NCI-H345 treated with DMSO at 0.1 percent for 48 hours (cell line): Measurements from ENCODE around the gene HIBCH.
A peak's percentile ranks its signal among the peaks of the same experiment; 100 is the strongest.
"Not testable (repeated sequence)": the region's sequence is repeated elsewhere in the genome, so short reads cannot be mapped to it uniquely, and the experiment has no call there.

ENCODE experiments used
- DNase-seq: peaks from one replicate; lab custom pipeline; 2025; ENCODE audit not compliant: unreplicated experiment; lab: John Stamatoyannopoulos, UW

HIBCH gene

DNA sequence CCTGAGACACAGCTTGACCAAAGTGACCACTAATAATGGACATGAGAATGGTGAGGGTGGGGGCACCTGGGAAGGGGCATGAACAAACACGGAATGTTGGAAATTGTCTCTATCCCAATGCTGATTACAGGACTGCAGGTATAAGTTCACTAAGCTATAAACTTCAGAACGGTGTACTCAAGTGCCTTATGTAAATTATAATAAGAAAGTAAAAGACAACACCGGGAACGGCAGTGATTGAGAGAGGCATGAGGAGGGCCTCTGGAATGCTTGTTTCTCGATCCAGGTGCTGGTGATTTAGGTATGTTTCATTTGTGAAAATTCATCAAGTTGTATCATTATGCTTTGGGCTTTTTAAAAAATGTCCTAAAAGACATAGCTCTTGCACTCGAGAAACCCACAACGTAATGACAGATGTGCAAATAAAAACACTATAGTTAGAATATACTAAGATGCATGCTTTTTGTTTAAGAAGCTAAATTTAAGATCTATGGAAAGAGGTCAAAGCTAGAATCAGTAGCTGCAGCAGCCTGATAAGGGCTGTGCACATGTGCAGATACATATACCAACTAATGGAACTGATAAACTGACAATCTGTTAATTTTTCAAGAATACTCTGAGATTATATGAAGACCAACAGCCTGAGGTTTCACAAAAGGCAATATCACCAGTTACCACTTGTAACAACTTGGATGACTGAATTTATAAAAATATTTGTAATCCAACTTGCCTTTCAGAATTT is 7.6 kb downstream of the HIBCH start:
- no peak for DNase-seq

DNA sequence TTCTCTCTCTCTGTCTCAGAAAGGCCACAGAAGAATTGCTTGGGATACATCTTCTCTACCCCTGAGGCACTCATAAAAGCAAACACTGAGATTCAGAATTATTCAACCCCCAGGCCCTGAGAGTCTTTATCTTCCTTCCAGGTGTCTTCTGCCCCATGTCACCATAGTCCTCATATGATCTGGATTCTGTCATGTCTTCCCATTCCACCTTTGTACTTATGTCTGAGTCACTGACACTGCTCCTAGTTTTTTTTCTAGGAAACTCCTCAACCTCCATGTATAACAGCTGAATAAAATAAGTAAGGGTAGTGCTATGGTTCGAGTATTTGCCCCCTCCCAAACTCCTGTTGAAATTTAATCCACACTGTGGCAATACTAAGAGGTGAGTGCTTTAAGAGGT is 11.6 kb downstream of the HIBCH start:
- DNase-seq = no peak

- no peak for DNase-seq
Observed at GRCh38 chr2:190304404-190304803, 15.2 kb downstream of the HIBCH start.

DNA sequence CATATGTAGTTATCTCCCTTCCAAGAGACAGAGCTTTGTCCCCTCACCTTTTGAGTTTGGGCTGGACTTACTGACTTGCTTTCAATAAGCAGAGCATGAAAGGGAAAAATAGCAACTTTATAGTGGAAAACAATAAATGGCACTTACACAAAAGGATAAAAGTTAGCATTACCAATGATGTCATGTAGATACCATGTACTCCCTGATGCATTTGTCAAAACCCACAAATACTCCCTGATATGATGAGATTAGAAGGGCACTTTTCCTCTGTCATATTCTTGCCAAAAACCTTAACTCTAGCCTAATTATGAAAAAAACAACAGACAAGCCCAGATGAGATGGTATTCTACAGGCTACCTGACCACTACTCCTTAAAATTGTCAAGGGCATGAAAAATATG is 16.0 kb downstream of the HIBCH start:
- no peak for DNase-seq

DNA sequence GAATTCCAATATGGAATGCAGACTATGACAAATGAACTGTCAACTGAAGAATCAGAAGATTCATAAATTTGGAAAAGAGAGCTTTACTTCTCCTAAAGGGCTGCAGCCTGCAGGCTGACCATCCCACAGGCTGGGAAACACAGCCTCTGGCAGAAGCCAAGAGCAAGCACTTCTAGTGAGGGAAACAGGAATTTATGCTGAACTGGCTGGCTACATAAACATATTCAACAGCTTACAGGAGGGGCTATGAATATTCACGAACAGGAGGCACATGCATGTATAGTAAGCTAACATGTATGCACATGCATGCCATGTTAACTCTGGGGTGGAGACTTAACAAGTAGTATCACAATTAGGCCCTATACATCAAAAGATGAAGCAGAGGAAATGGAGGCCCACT is 17.6 kb downstream of the HIBCH start:
- DNase-seq = no peak

GRCh38 chr2:190301032-190301431 is 18.6 kb downstream of the HIBCH start:
- DNase-seq = no peak

DNA sequence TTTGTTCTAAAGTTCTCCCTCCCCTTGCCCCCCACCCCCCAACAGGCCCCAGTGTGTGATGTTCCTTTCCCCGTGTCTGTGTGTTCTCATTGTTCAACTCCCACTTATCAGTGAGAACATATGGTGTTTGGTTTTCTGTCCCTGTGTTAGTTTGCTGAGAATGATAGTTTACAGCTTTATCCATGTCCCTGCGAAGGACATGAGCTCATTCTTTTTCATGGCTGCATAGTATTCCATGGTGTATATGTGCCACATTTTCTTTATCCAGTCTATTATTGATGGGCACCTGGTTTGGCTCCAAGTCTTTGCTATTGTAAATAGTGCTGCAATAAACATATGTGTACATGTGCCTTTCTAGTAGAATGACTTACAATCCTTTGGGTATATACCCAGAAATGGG is 21.7 kb downstream of the HIBCH start:
- DNase-seq = not testable (repeated sequence)

GRCh38 chr2:190283783-190284182 is 35.8 kb downstream of the HIBCH start:
- no peak for DNase-seq

- DNase-seq = no peak
Observed at GRCh38 chr2:190280565-190281350, 38.9 kb downstream of the HIBCH start.

DNA sequence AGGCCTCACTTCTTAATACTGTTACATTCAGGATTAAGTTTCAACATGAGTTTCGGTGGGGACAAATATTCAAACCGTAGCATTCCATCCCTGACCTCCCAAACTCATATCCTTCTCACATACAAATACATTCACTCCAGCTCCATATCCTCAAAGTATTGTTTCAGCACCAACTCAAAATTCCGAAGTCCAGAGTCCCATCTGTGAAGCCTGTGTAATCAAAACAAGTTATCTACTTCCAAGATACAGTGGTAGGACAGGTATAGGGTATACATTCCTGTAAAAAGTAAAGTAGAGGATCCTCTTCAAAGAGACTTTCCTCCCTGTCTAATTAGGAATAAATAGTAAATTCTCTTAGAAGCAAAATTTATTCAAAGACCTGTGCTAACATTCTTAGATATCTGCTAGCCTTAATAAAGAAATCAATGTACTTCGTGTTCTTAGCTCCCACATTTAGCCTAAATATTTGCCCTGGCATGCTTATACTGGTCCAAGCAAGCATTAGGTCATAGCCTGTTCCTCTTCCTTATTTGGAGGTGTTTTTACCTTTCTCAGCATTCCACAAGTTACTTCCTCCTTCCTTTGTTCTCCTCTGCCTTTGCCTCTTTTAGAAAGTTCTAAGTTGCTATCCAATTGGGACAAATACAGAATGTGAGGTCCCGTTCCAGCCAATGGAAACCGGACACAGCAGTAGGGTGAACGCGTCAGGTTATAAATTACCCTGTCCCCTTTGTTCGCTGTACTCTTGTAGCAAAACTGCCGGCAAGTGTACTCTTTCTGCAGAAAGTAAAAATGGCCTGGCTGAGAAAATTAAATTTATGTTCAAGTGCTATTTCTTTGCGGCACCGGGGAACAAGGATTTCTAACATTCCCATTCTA is 40.1 kb downstream of the HIBCH start:
- not testable (repeated sequence) for DNase-seq

GRCh38 chr2:190277234-190278112 is 42.2 kb downstream of the HIBCH start:
- peak; percentile 5 for DNase-seq

GRCh38 chr2:190272457-190272842 is 47.2 kb downstream of the HIBCH start:
- DNase-seq = no peak

DNA sequence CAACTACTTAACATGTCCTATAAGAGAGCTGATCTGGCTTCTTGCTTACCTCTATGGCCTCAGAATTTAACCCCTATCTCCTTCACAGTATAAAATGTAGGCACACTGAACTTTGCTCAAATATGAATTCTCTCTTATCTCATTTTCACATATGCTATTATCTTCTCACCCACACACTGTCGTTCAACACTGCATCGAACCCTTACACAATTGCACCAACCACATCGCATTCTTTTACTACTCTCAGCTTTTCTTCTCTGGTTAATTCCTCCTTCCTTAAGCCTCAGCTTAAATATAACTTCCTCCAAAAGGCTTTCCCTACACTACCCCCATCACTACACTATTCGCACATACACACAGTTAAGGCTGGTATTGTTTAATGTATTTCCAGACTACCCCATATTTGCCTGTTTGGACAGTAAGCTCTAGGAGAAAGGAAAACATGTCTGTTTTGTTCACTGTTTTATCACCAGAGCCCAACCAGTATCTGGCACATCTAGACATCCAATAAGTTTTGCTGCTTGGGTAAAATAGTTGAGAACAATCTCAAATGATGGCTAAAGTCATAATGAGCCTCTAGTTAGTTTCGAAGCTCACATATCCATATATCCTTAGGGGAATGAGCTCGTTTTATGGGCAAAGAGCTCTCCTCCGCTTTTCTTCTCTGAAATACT is 47.7 kb downstream of the HIBCH start:
- no peak for DNase-seq

GRCh38 chr2:190270298-190270697 is 49.3 kb downstream of the HIBCH start:
- DNase-seq = peak; percentile 12

DNA sequence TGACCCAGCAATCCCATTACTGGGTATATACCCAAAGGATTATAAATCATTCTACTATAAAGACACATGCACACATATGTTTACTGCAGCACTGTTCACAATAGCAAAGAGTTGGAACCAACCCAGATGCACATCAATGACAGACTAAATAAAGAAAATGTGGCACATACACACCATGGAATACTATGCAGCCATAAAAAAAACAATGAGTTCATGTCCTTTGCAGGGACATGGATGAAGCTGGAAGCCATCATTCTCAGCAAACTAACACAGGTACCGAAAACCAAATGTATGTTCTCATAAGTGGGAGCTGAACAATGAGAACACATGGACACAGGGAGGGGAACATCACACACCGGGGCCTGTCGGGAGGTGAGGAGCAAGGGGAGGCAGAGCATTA is 49.9 kb downstream of the HIBCH start:
- DNase-seq = not testable (repeated sequence)

- DNase-seq = no peak
Observed at GRCh38 chr2:190267302-190267701, 52.3 kb downstream of the HIBCH start.

GRCh38 chr2:190266314-190266713 is 53.3 kb downstream of the HIBCH start:
- no peak for DNase-seq

GRCh38 chr2:190261851-190262250 is 57.8 kb downstream of the HIBCH start:
- no peak for DNase-seq

- no peak for DNase-seq
Observed at GRCh38 chr2:190256087-190256486, 63.5 kb downstream of the HIBCH start.

DNA sequence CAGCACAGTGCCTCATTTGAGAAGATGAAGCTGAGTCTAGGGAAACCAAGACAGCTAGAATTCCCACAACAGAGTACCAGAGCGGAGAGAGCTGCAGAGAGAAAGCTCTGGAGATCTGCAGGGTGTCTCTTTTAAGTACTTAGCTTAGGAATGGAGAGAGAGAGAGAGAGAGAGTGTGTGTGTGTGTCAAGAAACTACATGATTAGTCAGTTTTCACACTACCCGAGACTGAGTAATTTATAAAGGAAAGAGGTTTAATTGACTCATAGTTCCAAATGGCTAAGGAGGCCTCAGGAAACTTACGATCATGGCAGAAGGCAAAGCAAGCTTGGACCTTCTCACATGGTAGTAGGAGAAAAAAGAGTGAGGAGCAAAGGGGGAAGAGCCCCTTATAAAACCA is 64.0 kb downstream of the HIBCH start:
- DNase-seq = no peak
